ENCODE results near the gene PEX1.
"Not testable (repeated sequence)": the region's sequence is repeated elsewhere in the genome, so short reads cannot be mapped to it uniquely, and the experiment has no call there.

Gene PEX1

DNA sequence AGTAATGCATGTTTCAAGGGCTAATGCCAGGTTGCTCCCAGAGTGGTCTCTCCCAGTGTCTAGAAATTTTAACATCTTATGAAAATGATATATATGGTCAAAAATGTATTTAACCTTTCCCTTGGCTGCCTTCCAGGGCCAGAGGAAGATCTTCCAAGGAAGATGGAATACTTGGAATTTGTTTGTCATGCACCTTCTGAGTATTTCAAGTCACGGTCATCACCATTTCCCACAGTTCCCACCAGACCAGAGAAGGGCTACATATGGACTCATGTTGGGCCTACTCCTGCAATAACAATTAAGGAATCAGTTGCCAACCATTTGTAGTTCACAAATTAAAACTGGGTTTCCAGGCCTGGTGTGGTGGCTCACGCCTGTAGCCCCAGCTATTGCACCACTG lies 72.1 kb downstream of the PEX1 start:
- DNase-seq = no peak

- DNase-seq = no peak
Measured at GRCh38 chr7:92451645-92452044, 76.7 kb downstream of the PEX1 start.

DNA sequence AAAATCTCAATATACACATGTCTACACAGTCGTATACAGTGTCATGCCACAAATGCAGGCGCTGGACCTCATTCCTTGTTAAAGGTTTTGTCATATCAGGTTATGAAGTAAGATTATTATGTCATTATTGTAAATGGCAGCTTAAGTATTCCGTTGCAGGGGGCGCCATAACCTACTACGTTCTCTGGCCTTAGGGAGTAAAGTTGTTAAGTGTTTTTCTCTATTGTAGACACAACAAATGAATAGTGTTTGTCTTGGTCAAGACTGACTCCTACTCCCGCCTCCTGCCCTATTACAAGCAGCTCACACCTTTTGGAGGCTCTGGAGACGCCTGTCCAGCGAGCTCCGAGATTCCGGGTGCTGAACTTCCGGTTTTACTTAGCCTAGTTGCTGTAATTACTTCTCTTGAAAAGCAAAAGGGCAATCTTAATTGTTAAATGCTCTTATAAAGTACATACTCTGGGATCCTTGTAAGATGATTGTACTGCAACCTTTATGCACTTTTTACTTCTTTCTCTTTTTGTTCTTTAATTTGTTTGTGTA lies 80.0 kb downstream of the PEX1 start:
- peak; percentile 66 for DNase-seq

- DNase-seq = peak; percentile 85
Measured at GRCh38 chr7:92447345-92448204, 80.7 kb downstream of the PEX1 start, which contains the start of gene GATAD1. TSS of gene GATAD1 (plus strand) at chr7:92447482. CDS start at chr7:92447730, 248 bp downstream.

- no peak for DNase-seq
Measured at GRCh38 chr7:92446869-92447344, 81.4 kb downstream of the PEX1 start.

DNA sequence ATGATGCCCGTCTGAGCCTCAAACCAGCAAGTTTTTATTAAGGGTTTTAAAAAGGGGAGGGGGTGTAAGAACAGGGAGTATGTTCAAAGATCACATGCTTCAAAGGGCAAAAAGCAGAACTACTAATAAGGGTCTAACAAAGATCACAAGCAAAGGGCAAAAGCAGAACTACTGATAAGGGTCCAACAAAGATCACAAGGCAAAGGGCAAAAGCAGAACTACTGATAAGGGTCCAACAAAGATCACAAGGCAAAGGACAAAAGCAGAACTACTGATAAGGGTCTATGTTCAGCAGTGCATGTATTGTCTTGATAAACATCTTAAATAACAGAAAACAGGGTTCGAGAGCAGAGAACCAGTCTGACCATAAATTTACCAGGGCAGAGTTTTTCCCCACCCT lies 85.6 kb downstream of the PEX1 start:
- not testable (repeated sequence) for DNase-seq

- DNase-seq = no peak
Measured at GRCh38 chr7:92437956-92438491, 90.3 kb downstream of the PEX1 start.
